Dedifferentiated amniotic fluid mesenchymal stem cell (primary cell): Measurements from ENCODE around the gene SGSM2.

ENCODE experiments used
- DNase-seq: peaks from one replicate; pipeline ENCODE4 v3.0.0-alpha.2; 2016; ENCODE audit errors: extremely low spot score

Gene SGSM2

GRCh38 chr17:2337544-2338314 is 428 bp downstream of the SGSM2 start:
- no peak for DNase-seq

- no peak for DNase-seq
These were observed 985 bp downstream of the SGSM2 start for GRCh38 chr17:2338315-2338657.

- DNase-seq = no peak
These were observed 6.1 kb downstream of the SGSM2 start for GRCh38 chr17:2343421-2343820.

GRCh38 chr17:2344528-2344927 is 7.2 kb downstream of the SGSM2 start:
- no peak for DNase-seq

GRCh38 chr17:2346475-2346874 is 9.2 kb downstream of the SGSM2 start:
- no peak for DNase-seq

- peak; percentile 53 for DNase-seq
These were observed 10.7 kb downstream of the SGSM2 start for GRCh38 chr17:2347805-2348685.

GRCh38 chr17:2351269-2351668 is 14.0 kb downstream of the SGSM2 start:
- no peak for DNase-seq

GRCh38 chr17:2354311-2354710 is 17.0 kb downstream of the SGSM2 start:
- DNase-seq = no peak

GRCh38 chr17:2357237-2357636 is 19.9 kb downstream of the SGSM2 start:
- DNase-seq = no peak

GRCh38 chr17:2357931-2358434 is 20.7 kb downstream of the SGSM2 start:
- no peak for DNase-seq

GRCh38 chr17:2361010-2361760 is 23.9 kb downstream of the SGSM2 start:
- no peak for DNase-seq

GRCh38 chr17:2362016-2362415 is 24.7 kb downstream of the SGSM2 start:
- no peak for DNase-seq

GRCh38 chr17:2362416-2362815 is 25.1 kb downstream of the SGSM2 start:
- DNase-seq = no peak

GRCh38 chr17:2362881-2363280 is 25.6 kb downstream of the SGSM2 start:
- DNase-seq = no peak

GRCh38 chr17:2363318-2363717 is 26.0 kb downstream of the SGSM2 start:
- DNase-seq = no peak

- no peak for DNase-seq
These were observed 26.8 kb downstream of the SGSM2 start for GRCh38 chr17:2363851-2364762.

GRCh38 chr17:2364763-2365116 is 27.4 kb downstream of the SGSM2 start:
- DNase-seq = no peak

GRCh38 chr17:2365132-2365531 is 27.8 kb downstream of the SGSM2 start:
- no peak for DNase-seq

GRCh38 chr17:2366747-2367494 is 29.6 kb downstream of the SGSM2 start:
- no peak for DNase-seq

- DNase-seq = no peak
These were observed 31.1 kb downstream of the SGSM2 start for GRCh38 chr17:2368359-2368758.
